HepG2 (cell line): Measurements from ENCODE around the gene TAF12. TPM values are rescaled to one million over a fixed set of nuclear protein-coding genes. Genes with fewer than 3 reads are reported as not detected.

Source experiments
- ARID2 ChIP-seq: sonication (generic); formaldehyde crosslinking; IDR thresholded peaks from 2 replicates; pipeline ENCODE4 v1.8.1; 2022; ENCODE audit warnings: mild to moderate bottlenecking, missing genetic modification reagents, borderline replicate concordance
- CBX2 ChIP-seq, 2 experiments: fragments of 200-600 bp in 1 of 2; sonication (generic); formaldehyde crosslinking in 1 of 2; IDR thresholded peaks; 2 replicates each; pipeline versions ENCODE4 v1.7.0 to v1.8.1; 2018 to 2022; ENCODE audit warnings: low read depth in 2 of 2, low read length in 1 of 2, mild to moderate bottlenecking in 1 of 2, missing genetic modification reagents in 1 of 2
- HES4 ChIP-seq: sonication (generic); formaldehyde crosslinking; IDR thresholded peaks from 2 replicates; pipeline ENCODE4 v1.9.0; 2021; ENCODE audit warnings: mild to moderate bottlenecking, missing genetic modification reagents, borderline replicate concordance
- IKZF5 ChIP-seq: IDR thresholded peaks from 2 replicates; pipeline ENCODE4 v1.6.1; 2018; ENCODE audit warnings: missing genetic modification reagents, mild to moderate bottlenecking, missing compliant biosample characterization
- KAT7 ChIP-seq: IDR thresholded peaks from 2 replicates; pipeline ENCODE4 v1.6.1; 2018; ENCODE audit warnings: borderline replicate concordance, missing compliant biosample characterization
- KLF9 ChIP-seq: IDR thresholded peaks from 2 replicates; pipeline ENCODE4 v1.6.1; 2016; ENCODE audit warnings: low read depth
- MIXL1 ChIP-seq: IDR thresholded peaks from 2 replicates; pipeline ENCODE4 v1.6.1; 2016
- MTA3 ChIP-seq: sonication (generic); formaldehyde crosslinking; IDR thresholded peaks from 2 replicates; pipeline ENCODE4 v1.4.0; 2020; ENCODE audit warnings: missing genetic modification reagents
- NFKBIZ ChIP-seq: IDR thresholded peaks from 2 replicates; pipeline ENCODE4 v1.6.1; 2018; ENCODE audit warnings: missing genetic modification reagents, missing compliant biosample characterization
- POLR2G ChIP-seq: fragments of 200-400 bp; formaldehyde crosslinking; IDR thresholded peaks from 2 replicates; pipeline ENCODE4 v1.6.1; 2018; ENCODE audit warnings: mild to moderate bottlenecking, low read depth, low read length, moderate library complexity
- PRDM15 ChIP-seq: sonication (generic); formaldehyde crosslinking; IDR thresholded peaks from 2 replicates; pipeline ENCODE4 v1.4.0; 2020; ENCODE audit warnings: missing genetic modification reagents
- RFX3 ChIP-seq: IDR thresholded peaks from 2 replicates; pipeline ENCODE4 v1.6.1; 2016; ENCODE audit warnings: missing biosample characterization, missing genetic modification reagents
- SAP130 ChIP-seq: IDR thresholded peaks from 2 replicates; pipeline ENCODE4 v1.6.1; 2016; ENCODE audit warnings: low read depth
- ZBTB44 ChIP-seq: sonication (generic); formaldehyde crosslinking; IDR thresholded peaks from 2 replicates; pipeline ENCODE4 v1.4.0; 2020; ENCODE audit warnings: missing genetic modification reagents
- ZNF124 ChIP-seq: sonication (generic); formaldehyde crosslinking; IDR thresholded peaks from 2 replicates; pipeline ENCODE4 v1.4.0; 2020; ENCODE audit warnings: missing genetic modification reagents
- ZNF275 ChIP-seq: sonication (generic); formaldehyde crosslinking; IDR thresholded peaks from 2 replicates; pipeline ENCODE4 v1.8.0; 2022; ENCODE audit warnings: missing genetic modification reagents, mild to moderate bottlenecking, inconsistent platforms, borderline replicate concordance
- ZNF609 ChIP-seq: sonication (generic); formaldehyde crosslinking; IDR thresholded peaks from 2 replicates; pipeline ENCODE4 v1.4.0; 2020; ENCODE audit warnings: mild to moderate bottlenecking, missing genetic modification reagents, borderline replicate concordance
- polyA plus RNA-seq, 8 experiments: library from polyadenylated mRNA; depleted of rRNA in 3 of 8; stranded (reverse) in 7 of 8; unstranded in 1 of 8; fragments of >200 nt; fragmentation: Illumina TruSeq in 4 of 8; extraction: Trizol in 4 of 8; gene quantifications; 2 replicates each; pipeline versions ENCODE4 v1.2.1 to v1.2.3, GENCODE V29; 2011 to 2016; ENCODE audit warnings: low read depth in 4 of 8, missing spikeins in 1 of 8, mixed read lengths in 1 of 8; ENCODE audit not compliant: insufficient read depth in 1 of 8
- total RNA-seq, 5 experiments: library from RNA; depleted of rRNA; stranded (reverse); fragments of >200 nt; fragmentation: Illumina TruSeq; extraction: Trizol; gene quantifications; 2 replicates each; pipeline ENCODE4 v1.2.3, GENCODE V29; 2016; ENCODE audit warnings: low read depth in 1 of 5

The TAF12 gene
- total and polyA plus RNA-seq, 2 of the 13 experiments (the other 11 are each of a cell fraction or from before 2014, with no cell fraction given) = 16.3 to 17.1 TPM

- TF ChIP-seq RFX3 (CRISPR knock-in tag) = no peak
- TF ChIP-seq ZNF609 = peak; percentile 37
- TF ChIP-seq SAP130 (CRISPR knock-in tag) = peak; percentile 47
- no peak for TF ChIP-seq IKZF5 (CRISPR knock-in tag)
- no peak for TF ChIP-seq KAT7 (CRISPR knock-in tag)
- TF ChIP-seq POLR2G = peak; percentile 64
- TF ChIP-seq ARID2 (CRISPR knock-in tag) = no peak
- no peak for TF ChIP-seq CBX2 (IDR thresholded peaks at IDR 0.05; ENCODE audit: low read depth, low read length)
- TF ChIP-seq CBX2 (CRISPR knock-in tag; IDR thresholded peaks at IDR 0.05; ENCODE audit: low read depth) = no peak
- TF ChIP-seq HES4 (CRISPR knock-in tag) = 0 out of 2 replicates have a peak, but pooled peaks have one; percentile 49
- TF ChIP-seq KLF9 (CRISPR knock-in tag) = no peak
- TF ChIP-seq PRDM15 = no peak
- no peak for TF ChIP-seq ZNF275
- peak; percentile 80 for TF ChIP-seq MIXL1 (CRISPR knock-in tag)
- TF ChIP-seq ZNF124 (CRISPR knock-in tag) = no peak; the same call in 1 of the 2 replicates
- no peak for TF ChIP-seq MTA3 (CRISPR knock-in tag)
- no peak for TF ChIP-seq NFKBIZ (CRISPR knock-in tag)
- TF ChIP-seq ZBTB44 (CRISPR knock-in tag) = no peak
Measured at GRCh38 chr1:28591708-28592320, 51.1 kb downstream of the TAF12 start, which contains the start of gene RAB42 (continued).
